CD4-positive, alpha-beta T cell treated with Interferon gamma for 1 hour (primary cell): Measurements from ENCODE around the gene TMEM144.

Source experiments
- DNase-seq: peaks from one replicate; pipeline ENCODE4 v3.0.0-alpha.2; 2020

The TMEM144 gene

GRCh38 chr4:158302076-158302866, 92.0 kb downstream of the TMEM144 start:
- no peak for DNase-seq

- no peak for DNase-seq
These were observed 94.4 kb downstream of the TMEM144 start for GRCh38 chr4:158304694-158305093.
